Activated CD4-positive, alpha-beta T cell treated with anti-CD3 and anti-CD28 coated beads, Interleukin-2, amount 50 U/mL, for 24 hours (primary cell): Measurements from ENCODE around the gene ZEB2.

ENCODE experiments used
- DNase-seq, 2 donors: peaks; one replicate each; pipeline ENCODE4 v3.0.0-alpha.2; 2020; ENCODE audit warnings: low read depth in 1 of 2, low spot score in 1 of 2

Gene ZEB2

DNA sequence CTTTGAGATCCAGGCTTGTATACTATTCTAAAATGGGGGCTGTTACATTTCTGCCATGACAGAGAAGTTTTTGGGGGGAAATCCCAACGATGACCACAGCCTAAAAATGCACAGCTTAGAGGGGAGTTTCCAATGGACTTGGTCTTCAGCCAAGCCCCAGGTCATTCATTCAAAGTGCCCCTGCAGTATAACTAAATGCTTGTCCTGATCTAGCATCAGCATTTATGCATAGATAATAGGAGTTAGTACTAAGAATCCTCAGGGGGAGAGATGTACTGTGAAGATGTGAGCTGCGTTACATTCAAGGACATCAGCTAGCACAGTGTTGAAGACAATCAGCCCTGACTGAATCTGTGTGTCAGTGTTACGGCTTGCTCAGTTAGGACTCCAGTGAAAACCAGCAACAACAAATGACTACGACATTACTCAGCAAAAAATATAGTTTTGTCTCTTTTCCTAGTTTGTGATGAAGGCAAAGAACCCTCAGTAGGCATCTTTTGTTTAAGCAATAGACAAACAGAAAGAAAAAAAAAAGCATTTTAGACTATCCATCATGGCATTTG lies 160.9 kb downstream of the ZEB2 start:
- no peak for DNase-seq

GRCh38 chr2:144358374-144358964 lies 161.4 kb downstream of the ZEB2 start:
- DNase-seq: no peak

GRCh38 chr2:144357623-144358373 lies 162.1 kb downstream of the ZEB2 start:
- no peak for DNase-seq

- DNase-seq: no peak
Observed at GRCh38 chr2:144356402-144356801, 163.5 kb downstream of the ZEB2 start.

DNA sequence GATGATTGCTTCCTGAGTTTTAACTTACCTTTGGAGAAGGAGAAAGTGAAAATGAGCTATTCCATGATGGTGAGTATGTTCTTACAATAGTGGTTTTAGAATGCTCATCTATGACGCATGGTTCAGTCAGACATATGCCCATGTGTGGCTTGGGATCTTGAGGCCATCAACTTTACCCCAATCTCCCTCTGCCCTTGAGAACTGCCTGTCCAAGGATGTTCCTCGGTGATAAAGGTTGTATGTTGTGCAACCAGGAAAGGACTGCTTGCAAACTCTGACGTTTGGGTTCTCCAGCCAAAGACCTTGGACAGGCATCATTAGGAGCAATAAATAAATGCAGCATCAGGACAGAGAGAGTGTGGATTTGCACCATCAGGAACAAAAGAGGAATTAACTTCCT lies 165.0 kb downstream of the ZEB2 start:
- no peak for DNase-seq

DNA sequence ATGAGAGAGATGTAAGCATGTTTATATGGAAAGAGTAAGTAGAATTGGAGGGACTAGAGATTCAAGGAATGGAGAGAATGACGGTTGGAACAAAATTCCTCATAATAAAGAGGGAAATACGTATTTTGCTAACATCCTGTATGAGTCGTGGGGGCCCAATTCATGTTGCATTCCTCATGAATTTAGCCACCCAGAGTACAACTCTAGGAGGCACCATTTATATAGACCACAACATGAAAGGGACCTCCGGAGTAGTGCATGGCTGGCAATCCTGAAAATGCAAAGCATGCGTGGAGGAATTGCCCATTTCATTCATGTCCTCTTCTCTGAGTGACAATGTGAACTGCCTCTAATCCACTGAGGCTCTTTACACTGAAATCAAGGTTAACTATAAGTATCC lies 168.2 kb downstream of the ZEB2 start:
- DNase-seq: no peak

DNA sequence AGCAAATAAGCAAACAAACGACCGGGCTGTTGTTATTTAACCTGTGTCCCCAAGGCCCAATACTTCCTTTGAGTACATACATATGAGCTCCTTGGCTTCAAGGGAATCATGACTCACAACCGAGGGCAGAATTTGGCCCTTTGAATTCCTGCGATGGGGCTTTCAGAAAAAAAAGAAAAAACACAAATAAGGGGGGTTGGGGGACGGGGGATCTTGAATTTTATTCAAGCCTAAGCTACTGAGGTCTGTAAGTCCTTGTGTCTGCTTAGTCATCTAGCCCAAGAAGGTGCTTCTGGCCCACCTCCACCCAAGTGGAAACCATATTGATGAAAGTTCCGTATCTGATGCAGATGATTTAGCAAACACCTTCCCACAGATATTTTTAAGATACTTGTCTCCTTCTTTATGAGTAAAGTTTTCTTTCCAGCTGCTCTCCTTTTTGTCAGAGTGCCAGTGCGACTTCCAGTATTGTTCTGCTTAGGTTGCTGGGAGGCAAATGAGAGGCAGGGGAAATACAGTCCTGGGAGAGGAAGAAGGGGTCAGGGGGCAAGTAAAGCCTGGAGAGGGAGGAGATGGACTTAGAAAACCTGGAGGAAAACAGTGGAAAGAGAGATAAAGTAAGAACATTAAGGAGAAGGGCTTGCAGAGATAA lies 169.6 kb downstream of the ZEB2 start:
- DNase-seq: peak in 1 of 2 donors; percentile 17

- DNase-seq: no peak
Observed at GRCh38 chr2:144349674-144350073, 170.2 kb downstream of the ZEB2 start.

DNA sequence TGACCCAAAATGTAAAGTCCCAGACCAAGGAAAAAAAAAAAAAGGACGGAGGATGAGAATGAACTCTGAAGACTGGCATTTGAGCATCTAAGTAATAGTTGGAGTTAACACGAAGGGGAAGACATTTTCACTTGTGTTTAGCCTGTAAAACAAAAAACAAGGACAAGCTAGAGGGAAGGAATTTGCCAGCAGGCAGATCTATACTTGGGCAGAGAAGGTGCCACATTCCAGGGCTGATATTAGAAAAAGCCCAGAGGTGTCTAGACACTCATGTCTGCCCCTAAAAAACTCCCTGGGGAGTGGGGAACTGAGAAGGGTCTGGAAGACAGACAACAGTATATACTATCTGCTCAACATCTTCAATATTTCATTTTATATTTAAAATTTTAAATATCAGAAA lies 171.1 kb downstream of the ZEB2 start:
- no peak for DNase-seq

DNA sequence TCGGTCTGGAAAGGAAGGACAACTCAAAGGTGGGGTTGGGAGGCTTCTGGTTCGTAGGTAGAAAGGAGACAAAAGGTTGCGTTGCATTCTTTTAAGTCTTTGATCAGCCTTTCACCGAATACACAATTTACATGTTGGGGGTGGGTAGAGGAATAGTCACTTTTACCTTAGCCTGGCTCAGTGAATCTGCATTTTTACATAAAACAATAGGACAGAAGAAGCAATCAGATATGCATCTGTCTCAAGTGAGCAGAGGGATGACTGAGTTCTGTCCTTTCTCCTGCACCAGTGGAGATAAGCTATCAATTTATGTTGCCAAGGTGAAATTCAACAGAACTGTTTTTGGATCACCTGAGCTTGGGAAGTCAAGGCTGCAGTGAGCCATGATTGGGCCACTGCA lies 173.7 kb downstream of the ZEB2 start:
- no peak for DNase-seq

DNA sequence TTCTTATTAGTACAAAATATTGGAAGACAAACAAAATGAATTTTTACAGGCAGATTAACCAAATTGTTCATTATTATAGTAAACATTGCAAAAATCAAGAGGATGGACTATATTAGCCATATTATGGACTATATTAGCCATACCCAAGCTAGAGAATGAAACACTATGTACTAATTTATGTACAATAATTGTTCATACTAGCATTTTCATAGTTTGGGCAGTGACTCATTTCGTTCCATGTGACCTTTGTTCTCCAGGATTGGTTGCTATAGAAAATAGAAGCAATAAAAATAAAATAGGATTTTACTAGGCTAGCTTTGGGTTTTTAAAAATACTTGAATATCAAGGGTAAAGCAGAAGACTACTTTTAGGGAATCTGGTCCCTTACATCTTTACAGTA lies 176.8 kb downstream of the ZEB2 start:
- no peak for DNase-seq

GRCh38 chr2:144341538-144341937 lies 178.4 kb downstream of the ZEB2 start:
- no peak for DNase-seq

DNA sequence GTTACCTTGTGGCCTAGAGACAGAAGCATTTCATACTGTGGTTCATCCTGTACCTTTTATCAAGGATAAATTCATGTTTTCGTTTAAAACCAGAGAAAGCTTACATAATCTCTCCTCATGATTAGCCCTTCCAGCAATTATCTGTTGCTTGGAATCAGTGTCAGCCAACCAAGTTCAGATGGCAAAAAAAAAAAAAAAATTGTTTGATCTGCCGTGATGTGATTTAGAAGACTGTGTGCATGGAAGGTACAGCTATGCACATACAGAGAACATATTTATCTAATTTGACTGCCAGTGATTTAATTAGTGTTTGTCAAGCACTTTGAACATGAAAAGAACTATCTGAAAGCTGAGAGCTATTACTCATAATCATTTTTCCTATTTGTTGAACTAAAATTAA lies 180.9 kb downstream of the ZEB2 start:
- DNase-seq: no peak

- DNase-seq: no peak
Observed at GRCh38 chr2:144334551-144334950, 185.4 kb downstream of the ZEB2 start.
